Esophagus squamous epithelium (tissue), 4 donors: ENCODE measurements around the gene TMEM239.

Experiments used
- CTCF ChIP-seq, 6 experiments: fragments of 450-650 bp in 4 of 6; fragments of 200-600 bp in 2 of 6; sonication (generic) in 2 of 6; IDR thresholded peaks; one replicate each; pipeline ENCODE4 v1.5.1; 2016 to 2019; ENCODE audit warnings: antibody characterized with exemption in 6 of 6, mild to moderate bottlenecking in 4 of 6, moderate library complexity in 4 of 6
- POLR2A ChIP-seq, 4 donors: fragments of 450-650 bp; IDR thresholded peaks; one replicate each; pipeline ENCODE4 v1.6.1; 2017; ENCODE audit warnings: antibody characterized with exemption in 4 of 4, mild to moderate bottlenecking in 4 of 4, moderate library complexity in 3 of 4

DNA sequence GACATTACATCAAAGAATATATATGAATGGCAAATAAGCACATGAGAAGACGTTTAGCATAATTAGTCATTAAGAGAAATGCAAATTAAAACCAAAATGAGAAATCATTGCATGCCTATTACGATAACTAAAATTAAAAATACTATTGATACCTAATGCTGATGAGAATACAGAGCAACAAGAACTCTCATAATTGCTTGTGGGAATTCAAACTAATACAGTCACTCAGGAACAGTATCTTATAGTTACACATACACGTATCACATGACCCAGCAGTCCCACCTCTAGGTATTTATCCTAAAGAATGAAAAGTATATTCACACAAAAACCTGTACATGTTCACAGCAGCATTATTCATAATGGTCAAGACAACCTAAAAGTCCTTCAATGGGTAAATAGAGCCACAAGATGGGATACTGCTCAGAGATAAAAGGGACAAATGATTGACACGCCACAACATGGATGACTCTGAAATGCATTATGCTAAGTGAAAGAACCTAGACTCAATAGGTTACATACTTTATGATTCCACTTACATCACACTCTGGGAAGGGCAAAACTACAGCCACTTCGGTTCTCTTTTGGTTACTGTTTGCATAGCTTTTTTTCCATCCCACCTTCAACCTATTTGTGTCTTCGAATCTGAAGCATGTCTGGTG is 32.1 kb upstream of the TMEM239 start:
- TF ChIP-seq CTCF (IDR thresholded peaks at IDR 0.05) (no peak), POLR2A (IDR thresholded peaks at IDR 0.05) (no peak)
